Cardiac fibroblast (primary cell): ENCODE measurements around the gene MZT1.

Experiments
- DNase-seq, 2 donors: peaks; one replicate each; pipeline versions ENCODE4 v3.0.0 to v3.0.0-alpha.2; 2010; ENCODE audit warnings: low read depth in 2 of 2
- H3K4me3 ChIP-seq, 2 donors: replicated peaks in 1 of 2; 1 replicate in 1 of 2; 2 replicates in 1 of 2; pipeline ENCODE4 v1.5.1; 2011; ENCODE audit warnings: low read depth in 2 of 2, low read length in 2 of 2, mild to moderate bottlenecking in 2 of 2, moderate library complexity in 1 of 2
- TF ChIP-seq, protein P1 (sequence below): IDR thresholded peaks from one replicate; pipeline ENCODE4 v1.5.1; 2011; ENCODE audit warnings: low read depth, mild to moderate bottlenecking, low read length, inconsistent platforms

MZT1 gene, protein sequence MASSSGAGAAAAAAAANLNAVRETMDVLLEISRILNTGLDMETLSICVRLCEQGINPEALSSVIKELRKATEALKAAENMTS

DNA sequence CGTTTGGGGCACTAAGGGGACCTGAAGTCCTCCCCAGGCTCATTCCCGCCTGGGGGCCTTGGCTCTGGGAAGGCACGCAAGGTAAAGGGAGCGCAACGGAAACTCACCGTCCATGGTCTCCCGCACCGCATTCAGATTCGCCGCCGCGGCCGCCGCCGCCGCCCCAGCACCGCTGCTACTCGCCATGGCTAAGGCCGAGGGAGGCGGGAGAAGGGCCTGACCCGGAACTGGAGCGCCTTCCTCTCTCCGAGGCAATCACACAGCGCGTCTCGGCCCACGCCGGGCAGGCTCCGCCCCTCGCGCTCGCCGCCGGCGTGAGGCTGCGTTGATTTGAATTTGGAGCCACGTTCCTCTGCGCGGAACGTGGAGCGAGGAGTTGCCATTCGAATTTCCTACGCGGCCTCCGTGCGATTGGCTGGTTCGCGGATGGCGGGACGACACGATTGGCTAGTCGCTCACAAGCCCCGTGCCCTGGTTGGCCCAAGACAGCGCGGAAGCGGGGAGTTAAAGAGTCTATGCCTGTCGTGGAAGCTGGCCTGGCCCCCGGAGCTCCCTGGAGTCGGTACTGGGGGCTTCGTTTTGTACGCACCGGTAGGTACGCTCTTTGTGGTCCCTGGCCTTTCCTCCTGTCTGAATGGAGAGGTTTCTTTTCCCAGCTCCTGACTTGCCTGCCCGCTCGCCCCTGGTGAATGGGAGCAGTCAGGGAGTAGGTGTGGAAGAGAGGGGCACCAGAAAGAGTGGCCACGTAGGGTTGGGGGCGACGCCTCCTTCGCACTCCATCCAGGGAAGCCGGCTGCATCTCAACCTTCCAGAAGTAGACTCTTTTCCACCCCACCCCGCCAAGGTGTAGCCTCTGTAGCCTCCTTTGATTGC is at the start of gene MZT1, which contains the start of gene BORA:
MZT1 (minus strand) TSS at position 213 of the 873 bp plus-strand sequence; CDS start at position 186, 27 bp downstream.
BORA (plus strand) TSS at position 507 of the 873 bp plus-strand sequence. CDS start 1,018 bp downstream, outside the sequence.
- peak; percentile 98 for DNase-seq
- TF ChIP-seq, protein P1, sequence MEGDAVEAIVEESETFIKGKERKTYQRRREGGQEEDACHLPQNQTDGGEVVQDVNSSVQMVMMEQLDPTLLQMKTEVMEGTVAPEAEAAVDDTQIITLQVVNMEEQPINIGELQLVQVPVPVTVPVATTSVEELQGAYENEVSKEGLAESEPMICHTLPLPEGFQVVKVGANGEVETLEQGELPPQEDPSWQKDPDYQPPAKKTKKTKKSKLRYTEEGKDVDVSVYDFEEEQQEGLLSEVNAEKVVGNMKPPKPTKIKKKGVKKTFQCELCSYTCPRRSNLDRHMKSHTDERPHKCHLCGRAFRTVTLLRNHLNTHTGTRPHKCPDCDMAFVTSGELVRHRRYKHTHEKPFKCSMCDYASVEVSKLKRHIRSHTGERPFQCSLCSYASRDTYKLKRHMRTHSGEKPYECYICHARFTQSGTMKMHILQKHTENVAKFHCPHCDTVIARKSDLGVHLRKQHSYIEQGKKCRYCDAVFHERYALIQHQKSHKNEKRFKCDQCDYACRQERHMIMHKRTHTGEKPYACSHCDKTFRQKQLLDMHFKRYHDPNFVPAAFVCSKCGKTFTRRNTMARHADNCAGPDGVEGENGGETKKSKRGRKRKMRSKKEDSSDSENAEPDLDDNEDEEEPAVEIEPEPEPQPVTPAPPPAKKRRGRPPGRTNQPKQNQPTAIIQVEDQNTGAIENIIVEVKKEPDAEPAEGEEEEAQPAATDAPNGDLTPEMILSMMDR: no peak
- H3K4me3 ChIP-seq: peak within 1 kb of the TSS; percentile 98 to 100

DNA sequence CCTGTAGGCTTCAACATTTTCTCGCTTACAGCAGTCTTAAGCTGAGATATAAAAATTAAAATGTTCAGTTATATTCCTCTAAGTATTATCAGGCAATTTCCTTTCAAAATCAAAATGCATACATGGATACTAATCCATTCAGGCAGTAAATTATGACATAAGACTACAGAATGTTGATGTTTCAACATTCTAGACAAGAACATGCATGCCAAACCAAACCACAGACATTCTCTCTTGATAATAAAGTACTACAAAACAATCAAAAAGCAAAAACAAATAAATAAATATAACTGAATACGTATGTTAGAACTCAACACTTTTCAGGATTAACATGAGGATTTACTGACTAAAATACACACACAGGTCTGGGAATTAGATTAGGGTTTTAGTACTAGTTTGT is 46.6 kb upstream of the MZT1 start:
- TF ChIP-seq, protein P1: no peak
- DNase-seq: peak; percentile 35 to 59
- H3K4me3 ChIP-seq: no peak overlapping the region

DNA sequence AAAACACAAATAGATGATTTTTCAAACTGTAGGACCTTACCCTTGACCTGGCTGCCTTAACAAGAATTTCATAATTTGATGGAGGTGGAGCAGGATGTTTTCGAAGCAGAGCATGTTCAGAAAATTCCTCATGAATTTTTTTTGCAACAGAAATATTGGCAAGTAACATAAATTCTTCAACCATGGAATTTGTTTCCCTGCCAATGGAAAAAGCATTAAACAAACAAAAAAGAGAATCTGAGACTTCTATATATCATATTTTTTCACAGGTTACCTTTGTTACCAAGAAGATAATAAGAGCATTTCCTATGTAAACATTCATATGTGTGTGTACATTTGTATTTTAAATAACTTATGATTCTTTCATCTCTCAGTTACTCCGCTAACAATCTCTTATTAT is 36.0 kb upstream of the MZT1 start:
- peak; percentile 9 to 56 for DNase-seq
- TF ChIP-seq, protein P1: no peak
- H3K4me3 ChIP-seq: no peak overlapping the region

DNA sequence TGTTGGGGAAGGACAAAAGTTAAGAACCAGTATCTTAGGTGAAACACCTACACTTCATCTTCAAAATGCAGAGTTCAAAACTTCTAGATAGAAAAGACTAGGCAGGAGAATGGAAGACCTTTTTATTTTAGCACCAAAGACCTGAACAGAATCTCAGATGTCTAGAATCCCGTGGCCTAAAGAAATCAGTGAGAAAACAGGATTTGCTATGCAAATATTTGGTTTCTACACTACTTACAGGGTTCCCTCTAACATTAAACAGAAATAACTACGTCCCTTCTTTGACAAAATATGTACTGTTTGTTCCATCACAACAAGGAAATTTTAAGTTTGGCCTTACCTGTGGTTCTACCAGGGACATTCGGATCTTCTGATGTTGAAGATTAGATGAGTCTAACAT is 32.8 kb upstream of the MZT1 start:
- TF ChIP-seq, protein P1: no peak
- DNase-seq: no peak
- no peak overlapping the region for H3K4me3 ChIP-seq

DNA sequence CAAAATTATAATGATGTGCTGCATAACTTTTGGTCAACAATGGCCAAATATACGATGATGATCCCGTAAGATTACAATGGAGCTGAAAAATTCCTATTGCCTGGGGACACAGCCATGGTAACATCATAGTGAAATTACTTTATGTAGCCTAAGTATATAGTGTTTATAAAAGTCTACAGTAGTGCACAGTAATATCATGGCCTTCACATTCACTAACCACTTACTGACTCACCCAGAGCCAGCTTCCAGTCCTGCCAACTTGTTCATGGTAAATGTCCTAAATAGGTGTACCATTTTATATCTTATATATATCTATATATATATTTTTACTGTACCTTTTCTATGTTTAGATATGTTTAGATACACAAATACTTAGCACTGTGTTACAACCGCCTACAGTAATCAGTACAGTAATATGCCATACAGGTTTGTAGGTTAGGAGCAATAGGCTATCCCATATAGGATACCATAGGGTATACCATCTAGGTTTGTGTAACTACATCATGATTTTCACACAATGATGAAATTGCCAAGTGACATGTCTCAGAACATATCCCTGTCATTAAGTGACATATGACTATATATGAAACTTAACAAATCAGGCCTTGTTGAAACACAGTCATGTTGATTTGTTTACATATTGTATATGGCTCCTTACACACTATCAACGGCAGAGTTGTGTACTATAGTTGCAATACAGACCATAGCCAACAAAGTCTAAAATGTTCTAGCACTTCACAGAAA is 30.5 kb upstream of the MZT1 start:
- TF ChIP-seq, protein P1: no peak
- H3K4me3 ChIP-seq: no peak overlapping the region
- no peak for DNase-seq

DNA sequence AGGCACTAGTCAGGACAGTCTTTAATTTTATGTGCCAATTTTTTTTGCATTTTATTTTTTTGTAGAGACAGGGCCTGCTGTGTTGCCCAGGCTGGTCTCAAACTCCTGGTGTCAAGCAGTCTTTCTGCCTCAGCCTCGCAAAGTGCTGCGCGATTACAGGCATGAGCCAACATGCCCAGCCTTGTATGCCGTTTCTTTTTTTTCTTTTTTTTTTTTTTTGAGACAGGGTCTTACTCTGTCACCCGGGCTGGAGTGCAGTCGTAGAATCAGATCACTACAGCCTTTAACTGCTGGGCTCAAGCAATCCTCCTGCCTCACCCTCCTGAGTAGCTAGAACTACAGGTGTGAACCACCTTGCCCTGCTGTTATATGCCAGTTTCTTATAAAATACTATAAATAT is 26.7 kb upstream of the MZT1 start:
- TF ChIP-seq, protein P1: no peak
- no peak overlapping the region for H3K4me3 ChIP-seq
- no peak for DNase-seq
